Posterior cingulate gyrus (tissue), 11 donors: ENCODE measurements around the gene RPL15.

ENCODE experiments used
- DNase-seq, 10 donors: peaks; one replicate each; pipeline versions ENCODE4 v3.0.0 to v3.0.0-alpha.2; 2020 to 2021; ENCODE audit warnings: mixed read lengths in 3 of 10
- intact Hi-C: fragments of 100-400 bp; cut with DNase I; formaldehyde crosslinking; loops from one replicate; pipeline ENCODE4 v1.15.1; 2023

Gene RPL15

GRCh38 chr3:23953523-23953922 is 36.6 kb downstream of the RPL15 start:
- intact Hi-C loops = no loop called here

GRCh38 chr3:23954144-23954543 is 37.2 kb downstream of the RPL15 start:
- intact Hi-C loops = no loop called here
- DNase-seq = no peak

More at GRCh38 chr3:23953523-23953922, 36.6 kb downstream of the RPL15 start:
- no peak for DNase-seq

GRCh38 chr3:23956701-23957100 is 39.8 kb downstream of the RPL15 start:
- no peak for DNase-seq
- intact Hi-C loops = no loop called here

- DNase-seq = no peak
Measured at GRCh38 chr3:23959135-23959900, 42.4 kb downstream of the RPL15 start.

GRCh38 chr3:23960649-23961048 is 43.7 kb downstream of the RPL15 start:
- intact Hi-C loops = no loop called here

More at GRCh38 chr3:23959135-23959900, 42.4 kb downstream of the RPL15 start:
- intact Hi-C loops = no loop called here

GRCh38 chr3:23961066-23961465 is 44.1 kb downstream of the RPL15 start:
- no peak for DNase-seq
- intact Hi-C loops = no loop called here

More at GRCh38 chr3:23960649-23961048, 43.7 kb downstream of the RPL15 start:
- DNase-seq = no peak

- intact Hi-C loops = no loop called here
Measured at GRCh38 chr3:23961913-23962312, 45.0 kb downstream of the RPL15 start.

GRCh38 chr3:23964537-23965235 is 47.8 kb downstream of the RPL15 start:
- DNase-seq = no peak
- intact Hi-C loops = no loop called here

More at GRCh38 chr3:23961913-23962312, 45.0 kb downstream of the RPL15 start:
- DNase-seq = no peak

GRCh38 chr3:23966328-23966727 is 49.4 kb downstream of the RPL15 start:
- DNase-seq = no peak
- intact Hi-C loops = no loop called here

- intact Hi-C loops = no loop called here
- no peak for DNase-seq
Measured at GRCh38 chr3:23968463-23969184, 51.7 kb downstream of the RPL15 start.

GRCh38 chr3:23969393-23969792 is 52.5 kb downstream of the RPL15 start:
- intact Hi-C loops = no loop called here
- DNase-seq = no peak
